ENCODE results near the gene SH2D5.

DNA sequence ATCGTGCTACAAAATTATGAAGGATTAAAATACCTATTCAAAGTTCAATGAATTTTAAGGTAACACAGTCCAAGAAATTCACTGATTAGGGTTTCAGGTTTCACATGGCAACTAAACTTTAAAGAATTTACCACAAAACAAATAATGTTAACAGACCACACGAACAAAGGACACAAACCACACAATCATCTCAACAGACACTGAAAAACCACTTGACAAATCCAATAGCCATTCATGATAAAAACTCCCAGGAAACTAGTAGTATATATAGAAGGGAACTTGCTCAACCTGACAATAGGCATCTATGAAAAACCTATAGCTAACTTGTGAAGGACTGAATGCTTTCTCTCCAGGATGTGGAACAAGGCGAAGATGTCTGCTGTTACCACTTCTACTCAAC lies 21.1 kb upstream of the SH2D5 start:
- TF ChIP-seq, protein P1, sequence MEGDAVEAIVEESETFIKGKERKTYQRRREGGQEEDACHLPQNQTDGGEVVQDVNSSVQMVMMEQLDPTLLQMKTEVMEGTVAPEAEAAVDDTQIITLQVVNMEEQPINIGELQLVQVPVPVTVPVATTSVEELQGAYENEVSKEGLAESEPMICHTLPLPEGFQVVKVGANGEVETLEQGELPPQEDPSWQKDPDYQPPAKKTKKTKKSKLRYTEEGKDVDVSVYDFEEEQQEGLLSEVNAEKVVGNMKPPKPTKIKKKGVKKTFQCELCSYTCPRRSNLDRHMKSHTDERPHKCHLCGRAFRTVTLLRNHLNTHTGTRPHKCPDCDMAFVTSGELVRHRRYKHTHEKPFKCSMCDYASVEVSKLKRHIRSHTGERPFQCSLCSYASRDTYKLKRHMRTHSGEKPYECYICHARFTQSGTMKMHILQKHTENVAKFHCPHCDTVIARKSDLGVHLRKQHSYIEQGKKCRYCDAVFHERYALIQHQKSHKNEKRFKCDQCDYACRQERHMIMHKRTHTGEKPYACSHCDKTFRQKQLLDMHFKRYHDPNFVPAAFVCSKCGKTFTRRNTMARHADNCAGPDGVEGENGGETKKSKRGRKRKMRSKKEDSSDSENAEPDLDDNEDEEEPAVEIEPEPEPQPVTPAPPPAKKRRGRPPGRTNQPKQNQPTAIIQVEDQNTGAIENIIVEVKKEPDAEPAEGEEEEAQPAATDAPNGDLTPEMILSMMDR (IDR thresholded peaks at IDR 0.05) = no peak
- no peak for TF ChIP-seq POLR2A (IDR thresholded peaks at IDR 0.05)

Measured in esophagus squamous epithelium (tissue), 4 donors.